Measurements from ENCODE around the gene MEI1.
"Not testable (repeated sequence)": the region's sequence is repeated elsewhere in the genome, so short reads cannot be mapped to it uniquely, and the experiment has no call there.

Gene MEI1

GRCh38 chr22:41683052-41683451 lies 16.3 kb upstream of the MEI1 start:
- no peak for DNase-seq (ENCODE audit: low read depth in 2 of 2)

- DNase-seq (ENCODE audit: low read depth in 2 of 2), result no peak
These were observed 15.7 kb upstream of the MEI1 start for GRCh38 chr22:41683616-41684015.

GRCh38 chr22:41684194-41684593 lies 15.1 kb upstream of the MEI1 start:
- no peak for DNase-seq (ENCODE audit: low read depth in 2 of 2)

GRCh38 chr22:41686890-41687289 lies 12.4 kb upstream of the MEI1 start:
- DNase-seq (ENCODE audit: low read depth in 2 of 2), result not testable (repeated sequence)

GRCh38 chr22:41687901-41688364 lies 11.4 kb upstream of the MEI1 start:
- DNase-seq (ENCODE audit: low read depth in 2 of 2), result no peak

GRCh38 chr22:41688365-41689211 lies 10.7 kb upstream of the MEI1 start, which contains the start of gene SNU13:
Gene SNU13, minus strand, starts transcription at chr22:41688867. Its CDS starts 71 bp downstream, at chr22:41688796.
- DNase-seq (ENCODE audit: low read depth in 2 of 2), result peak; percentile 83 to 86

GRCh38 chr22:41690476-41690875 lies 8.8 kb upstream of the MEI1 start:
- DNase-seq (ENCODE audit: low read depth in 2 of 2), result no peak

- no peak for DNase-seq (ENCODE audit: low read depth in 2 of 2)
These were observed 4.1 kb upstream of the MEI1 start for GRCh38 chr22:41695211-41695610.

- no peak for DNase-seq (ENCODE audit: low read depth in 2 of 2)
These were observed 2.6 kb upstream of the MEI1 start for GRCh38 chr22:41696703-41697102.

- DNase-seq (ENCODE audit: low read depth in 2 of 2), result peak; percentile 85
These were observed 2.1 kb upstream of the MEI1 start for GRCh38 chr22:41697126-41697775.

- DNase-seq (ENCODE audit: low read depth in 2 of 2), result no peak
These were observed 733 bp downstream of the MEI1 start for GRCh38 chr22:41700108-41700364.

- no peak for DNase-seq (ENCODE audit: low read depth in 2 of 2)
These were observed 3.5 kb downstream of the MEI1 start for GRCh38 chr22:41702763-41703162.

- no peak for DNase-seq (ENCODE audit: low read depth in 2 of 2)
These were observed 10.0 kb downstream of the MEI1 start for GRCh38 chr22:41709341-41709740.

GRCh38 chr22:41713004-41713403 lies 13.7 kb downstream of the MEI1 start:
- no peak for DNase-seq (ENCODE audit: low read depth in 2 of 2)

- DNase-seq (ENCODE audit: low read depth in 2 of 2), result no peak
These were observed 23.2 kb downstream of the MEI1 start for GRCh38 chr22:41722496-41722895.

GRCh38 chr22:41725510-41726110 lies 26.3 kb downstream of the MEI1 start:
- DNase-seq (ENCODE audit: low read depth in 2 of 2), result no peak

GRCh38 chr22:41731609-41732008 lies 32.3 kb downstream of the MEI1 start:
- no peak for DNase-seq (ENCODE audit: low read depth in 2 of 2)

GRCh38 chr22:41732096-41732772 lies 32.9 kb downstream of the MEI1 start:
- no peak for DNase-seq (ENCODE audit: low read depth in 2 of 2)

- DNase-seq (ENCODE audit: low read depth in 2 of 2), result not testable (repeated sequence)
These were observed 33.9 kb downstream of the MEI1 start for GRCh38 chr22:41733241-41733640.

- no peak for DNase-seq (ENCODE audit: low read depth in 2 of 2)
These were observed 40.3 kb downstream of the MEI1 start for GRCh38 chr22:41739576-41739975.

- no peak for DNase-seq (ENCODE audit: low read depth in 2 of 2)
These were observed 43.6 kb downstream of the MEI1 start for GRCh38 chr22:41742918-41743317.

GRCh38 chr22:41745968-41746367 lies 46.7 kb downstream of the MEI1 start:
- no peak for DNase-seq (ENCODE audit: low read depth in 2 of 2)

All from activated CD8-positive, alpha-beta memory T cell treated with anti-CD3 and anti-CD28 coated beads for 4 hours (primary cell).